Esophagus muscularis mucosa (tissue), 3 donors: ENCODE measurements around the gene ENTPD3.

Experiments
- POLR2A ChIP-seq: fragments of 450-650 bp; IDR thresholded peaks from one replicate; pipeline ENCODE4 v1.6.1; 2017; ENCODE audit warnings: antibody characterized with exemption, moderate library complexity, mild to moderate bottlenecking, low read depth
- POLR2AphosphoS5 ChIP-seq, 2 donors: sonication (generic); formaldehyde crosslinking; IDR thresholded peaks; one replicate each; pipeline ENCODE4 v1.6.1; 2017; ENCODE audit warnings: antibody characterized with exemption in 2 of 2
- TF ChIP-seq, protein P1 (sequence below), 3 experiments: fragments of 200-600 bp in 2 of 3; fragments of 450-650 bp in 1 of 3; sonication (generic) in 2 of 3; IDR thresholded peaks; one replicate each; pipeline ENCODE4 v1.5.1; 2017 to 2019; ENCODE audit warnings: antibody characterized with exemption in 3 of 3, mild to moderate bottlenecking in 2 of 3, moderate library complexity in 1 of 3

DNA sequence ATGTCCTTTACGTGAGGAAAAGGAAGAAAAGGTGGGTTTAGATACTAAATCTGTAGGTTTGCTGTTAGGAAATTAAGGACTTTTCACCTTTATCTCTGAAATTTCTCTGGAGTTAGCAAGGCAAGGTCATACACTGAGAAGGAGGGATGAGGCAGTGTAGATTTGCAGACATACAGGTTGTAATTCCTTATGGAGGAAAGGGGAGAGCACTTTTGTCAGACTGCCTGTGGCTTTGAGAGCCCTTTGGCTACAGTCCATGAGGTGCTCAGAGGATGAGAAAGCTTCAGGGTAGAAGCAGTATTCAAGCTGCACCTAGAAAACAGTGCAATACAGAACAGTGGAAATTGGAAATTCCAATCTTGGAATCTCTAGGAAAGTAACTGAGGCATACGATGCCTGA, 78.5 kb downstream of the ENTPD3 start:
- TF ChIP-seq, protein P1, sequence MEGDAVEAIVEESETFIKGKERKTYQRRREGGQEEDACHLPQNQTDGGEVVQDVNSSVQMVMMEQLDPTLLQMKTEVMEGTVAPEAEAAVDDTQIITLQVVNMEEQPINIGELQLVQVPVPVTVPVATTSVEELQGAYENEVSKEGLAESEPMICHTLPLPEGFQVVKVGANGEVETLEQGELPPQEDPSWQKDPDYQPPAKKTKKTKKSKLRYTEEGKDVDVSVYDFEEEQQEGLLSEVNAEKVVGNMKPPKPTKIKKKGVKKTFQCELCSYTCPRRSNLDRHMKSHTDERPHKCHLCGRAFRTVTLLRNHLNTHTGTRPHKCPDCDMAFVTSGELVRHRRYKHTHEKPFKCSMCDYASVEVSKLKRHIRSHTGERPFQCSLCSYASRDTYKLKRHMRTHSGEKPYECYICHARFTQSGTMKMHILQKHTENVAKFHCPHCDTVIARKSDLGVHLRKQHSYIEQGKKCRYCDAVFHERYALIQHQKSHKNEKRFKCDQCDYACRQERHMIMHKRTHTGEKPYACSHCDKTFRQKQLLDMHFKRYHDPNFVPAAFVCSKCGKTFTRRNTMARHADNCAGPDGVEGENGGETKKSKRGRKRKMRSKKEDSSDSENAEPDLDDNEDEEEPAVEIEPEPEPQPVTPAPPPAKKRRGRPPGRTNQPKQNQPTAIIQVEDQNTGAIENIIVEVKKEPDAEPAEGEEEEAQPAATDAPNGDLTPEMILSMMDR (IDR thresholded peaks at IDR 0.05): no peak
- TF ChIP-seq POLR2A (no peak), POLR2AphosphoS5 (IDR thresholded peaks at IDR 0.05) (no peak)
